Mucosa of stomach (tissue), 1 donor: ENCODE measurements around the gene PRPF8.

Source experiments
- H3K27me3 ChIP-seq: one replicate; pipeline ENCODE4 v1.7.0; 2013; ENCODE audit warnings: mild to moderate bottlenecking, low read length; ENCODE audit not compliant: control insufficient read depth, insufficient read depth
- H3K36me3 ChIP-seq: one replicate; pipeline ENCODE4 v1.7.0; 2013; ENCODE audit warnings: low read length; ENCODE audit not compliant: control insufficient read depth, insufficient read depth
- H3K4me1 ChIP-seq: one replicate; pipeline ENCODE4 v1.7.0; 2013; ENCODE audit warnings: mild to moderate bottlenecking, low read length; ENCODE audit not compliant: control insufficient read depth, insufficient read depth
- H3K4me3 ChIP-seq: one replicate; pipeline ENCODE4 v1.7.0; 2013; ENCODE audit warnings: low read length
- H3K9ac ChIP-seq: one replicate; pipeline ENCODE4 v1.7.0; 2013; ENCODE audit warnings: mild to moderate bottlenecking, low read length, moderate library complexity
- H3K9me3 ChIP-seq: one replicate; pipeline ENCODE4 v1.7.0; 2013; ENCODE audit warnings: mild to moderate bottlenecking, low read length, moderate library complexity; ENCODE audit not compliant: control insufficient read depth
- donor health status: Pancreatic carcinoma.

Gene PRPF8

GRCh38 chr17:1624650-1625049, 60.0 kb downstream of the PRPF8 start:
- H3K9ac ChIP-seq: no peak overlapping the region
- H3K9me3 ChIP-seq: no peaks in the 10 kb centered on the region
- H3K36me3 ChIP-seq: no peaks in the 10 kb centered on the region
- peaks cover 24% of the 10 kb centered on the region for H3K4me1 ChIP-seq
- H3K27me3 ChIP-seq: no peaks in the 10 kb centered on the region
- no peak overlapping the region for H3K4me3 ChIP-seq

GRCh38 chr17:1623057-1623630, 61.5 kb downstream of the PRPF8 start:
- Histone ChIP-seq H3K9me3 (no peaks in the 10 kb centered on the region), H3K27me3 (no peaks in the 10 kb centered on the region), H3K4me3 (no peak overlapping the region), H3K9ac (no peak overlapping the region), H3K36me3 (no peaks in the 10 kb centered on the region), H3K4me1 (peaks cover 26% of the 10 kb centered on the region)

- Histone ChIP-seq H3K9me3 (no peaks in the 10 kb centered on the region), H3K4me1 (peaks cover 30% of the 10 kb centered on the region), H3K27me3 (no peaks in the 10 kb centered on the region), H3K4me3 (no peak overlapping the region), H3K9ac (no peak overlapping the region), H3K36me3 (no peaks in the 10 kb centered on the region)
These were observed 63.3 kb downstream of the PRPF8 start for GRCh38 chr17:1621273-1621954.

GRCh38 chr17:1620486-1620885, 64.2 kb downstream of the PRPF8 start:
- Histone ChIP-seq H3K9me3 (no peaks in the 10 kb centered on the region), H3K4me1 (peaks cover 21% of the 10 kb centered on the region), H3K9ac (no peak overlapping the region), H3K36me3 (no peaks in the 10 kb centered on the region), H3K27me3 (no peaks in the 10 kb centered on the region), H3K4me3 (no peak overlapping the region)

- H3K27me3 ChIP-seq: no peaks in the 10 kb centered on the region
- H3K9ac ChIP-seq: no peak overlapping the region
- H3K4me1 ChIP-seq: peaks cover 20% of the 10 kb centered on the region
- no peaks in the 10 kb centered on the region for H3K9me3 ChIP-seq
- H3K4me3 ChIP-seq: no peak overlapping the region
- H3K36me3 ChIP-seq: no peaks in the 10 kb centered on the region
These were observed 67.0 kb downstream of the PRPF8 start for GRCh38 chr17:1617620-1618174.

- Histone ChIP-seq H3K9me3 (no peaks in the 10 kb centered on the region), H3K4me3 (no peak overlapping the region), H3K9ac (no peak overlapping the region), H3K27me3 (no peaks in the 10 kb centered on the region), H3K4me1 (peaks cover 20% of the 10 kb centered on the region), H3K36me3 (no peaks in the 10 kb centered on the region)
These were observed 68.6 kb downstream of the PRPF8 start for GRCh38 chr17:1616101-1616500.

- Histone ChIP-seq H3K9ac (no peak overlapping the region), H3K4me1 (peaks cover 7% of the 10 kb centered on the region), H3K9me3 (no peaks in the 10 kb centered on the region), H3K27me3 (no peaks in the 10 kb centered on the region), H3K36me3 (no peaks in the 10 kb centered on the region), H3K4me3 (no peak overlapping the region)
These were observed 72.3 kb downstream of the PRPF8 start for GRCh38 chr17:1612400-1612799.

GRCh38 chr17:1611715-1612114, 73.0 kb downstream of the PRPF8 start:
- H3K4me3 ChIP-seq: no peak overlapping the region
- H3K9me3 ChIP-seq: no peaks in the 10 kb centered on the region
- H3K36me3 ChIP-seq: no peaks in the 10 kb centered on the region
- H3K9ac ChIP-seq: no peak overlapping the region
- no peaks in the 10 kb centered on the region for H3K27me3 ChIP-seq
- H3K4me1 ChIP-seq: peaks cover under 1% of the 10 kb centered on the region

GRCh38 chr17:1608676-1609075, 76.0 kb downstream of the PRPF8 start:
- H3K27me3 ChIP-seq: no peaks in the 10 kb centered on the region
- no peak overlapping the region for H3K4me3 ChIP-seq
- no peaks in the 10 kb centered on the region for H3K9me3 ChIP-seq
- no peak overlapping the region for H3K9ac ChIP-seq
- H3K36me3 ChIP-seq: no peaks in the 10 kb centered on the region
- H3K4me1 ChIP-seq: no peaks in the 10 kb centered on the region

GRCh38 chr17:1607971-1608320, 76.7 kb downstream of the PRPF8 start:
- Histone ChIP-seq H3K4me3 (no peak overlapping the region), H3K9ac (no peak overlapping the region), H3K4me1 (no peaks in the 10 kb centered on the region), H3K27me3 (no peaks in the 10 kb centered on the region), H3K36me3 (no peaks in the 10 kb centered on the region), H3K9me3 (no peaks in the 10 kb centered on the region)

GRCh38 chr17:1606352-1606985, 78.2 kb downstream of the PRPF8 start:
- Histone ChIP-seq H3K9ac (peak overlapping the region; percentile 24), H3K36me3 (no peaks in the 10 kb centered on the region), H3K9me3 (no peaks in the 10 kb centered on the region), H3K4me1 (no peaks in the 10 kb centered on the region), H3K27me3 (no peaks in the 10 kb centered on the region), H3K4me3 (no peak overlapping the region)

- Histone ChIP-seq H3K9ac (no peak overlapping the region), H3K4me1 (no peaks in the 10 kb centered on the region), H3K27me3 (no peaks in the 10 kb centered on the region), H3K36me3 (no peaks in the 10 kb centered on the region), H3K4me3 (no peak overlapping the region), H3K9me3 (no peaks in the 10 kb centered on the region)
These were observed 78.9 kb downstream of the PRPF8 start for GRCh38 chr17:1605681-1606351.
